22Rv1 (cell line): ENCODE measurements around the gene ZNF384.

Experiments used
- ZFX ChIP-seq: fragments of 450-650 bp; IDR thresholded peaks from 2 replicates; pipeline ENCODE4 v1.6.1; 2017; ENCODE audit warnings: antibody characterized with exemption, borderline replicate concordance
- TF ChIP-seq, protein P1 (sequence below): fragments of 450-650 bp; IDR thresholded peaks from 2 replicates; pipeline ENCODE4 v1.5.1; 2017; ENCODE audit warnings: mild to moderate bottlenecking

- TF ChIP-seq, protein P1, sequence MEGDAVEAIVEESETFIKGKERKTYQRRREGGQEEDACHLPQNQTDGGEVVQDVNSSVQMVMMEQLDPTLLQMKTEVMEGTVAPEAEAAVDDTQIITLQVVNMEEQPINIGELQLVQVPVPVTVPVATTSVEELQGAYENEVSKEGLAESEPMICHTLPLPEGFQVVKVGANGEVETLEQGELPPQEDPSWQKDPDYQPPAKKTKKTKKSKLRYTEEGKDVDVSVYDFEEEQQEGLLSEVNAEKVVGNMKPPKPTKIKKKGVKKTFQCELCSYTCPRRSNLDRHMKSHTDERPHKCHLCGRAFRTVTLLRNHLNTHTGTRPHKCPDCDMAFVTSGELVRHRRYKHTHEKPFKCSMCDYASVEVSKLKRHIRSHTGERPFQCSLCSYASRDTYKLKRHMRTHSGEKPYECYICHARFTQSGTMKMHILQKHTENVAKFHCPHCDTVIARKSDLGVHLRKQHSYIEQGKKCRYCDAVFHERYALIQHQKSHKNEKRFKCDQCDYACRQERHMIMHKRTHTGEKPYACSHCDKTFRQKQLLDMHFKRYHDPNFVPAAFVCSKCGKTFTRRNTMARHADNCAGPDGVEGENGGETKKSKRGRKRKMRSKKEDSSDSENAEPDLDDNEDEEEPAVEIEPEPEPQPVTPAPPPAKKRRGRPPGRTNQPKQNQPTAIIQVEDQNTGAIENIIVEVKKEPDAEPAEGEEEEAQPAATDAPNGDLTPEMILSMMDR: no peak
- no peak for TF ChIP-seq ZFX
Observed at GRCh38 chr12:6639151-6639801, 49.9 kb downstream of the ZNF384 start.
